GM23338 (cell line): ENCODE data around the gene TRIO.

ENCODE experiments used
- CTCF ChIP-seq, 2 experiments: fragments of 200-600 bp in 1 of 2; sonication (generic) in 1 of 2; conservative IDR thresholded peaks; 2 replicates each; pipeline versions ENCODE4 v1.5.1 to v1.6.1; 2016 to 2017; ENCODE audit warnings: antibody characterized with exemption in 2 of 2, low read depth in 2 of 2, mild to moderate bottlenecking in 2 of 2, moderate library complexity in 1 of 2
- JUNB ChIP-seq: IDR thresholded peaks from one replicate; pipeline ENCODE4 v1.6.1; 2016; ENCODE audit warnings: antibody characterized with exemption; ENCODE audit not compliant: unreplicated experiment
- REST ChIP-seq: IDR thresholded peaks from one replicate; pipeline ENCODE4 v1.6.1; 2018; ENCODE audit warnings: antibody characterized with exemption; ENCODE audit not compliant: unreplicated experiment

GRCh38 chr5:14325369-14325768 is 182.2 kb downstream of the TRIO start:
- no peak for TF ChIP-seq REST
- TF ChIP-seq CTCF (conservative IDR thresholded peaks at IDR 0.05; ENCODE audit: low read depth in 2 of 2) = no peak
- TF ChIP-seq JUNB = no peak
